ENCODE data around the gene CGN.
"Not testable (repeated sequence)": the region's sequence is repeated elsewhere in the genome, so short reads cannot be mapped to it uniquely, and the experiment has no call there.

Gene CGN

GRCh38 chr1:151502859-151503780 is 8.1 kb upstream of the CGN start:
- no peak for FAIRE-seq

- no peak for FAIRE-seq
Observed at GRCh38 chr1:151504252-151504651, 6.9 kb upstream of the CGN start.

GRCh38 chr1:151504759-151505158 is 6.4 kb upstream of the CGN start:
- FAIRE-seq: no peak

- FAIRE-seq: no peak
Observed at GRCh38 chr1:151508833-151509232, 2.4 kb upstream of the CGN start.

GRCh38 chr1:151509350-151510019 is 1.7 kb upstream of the CGN start:
- FAIRE-seq: no peak

GRCh38 chr1:151510020-151510405 is 1.2 kb upstream of the CGN start:
- FAIRE-seq: no peak

- FAIRE-seq: no peak
Observed at GRCh38 chr1:151510614-151510956, 602 bp upstream of the CGN start.

- FAIRE-seq: no peak
Observed at GRCh38 chr1:151511636-151512215, 539 bp downstream of the CGN start.

GRCh38 chr1:151512326-151512725 is 1.1 kb downstream of the CGN start:
- no peak for FAIRE-seq

- FAIRE-seq: no peak
Observed at GRCh38 chr1:151512801-151513625, 1.8 kb downstream of the CGN start.

- no peak for FAIRE-seq
Observed at GRCh38 chr1:151513626-151514121, 2.5 kb downstream of the CGN start.

- FAIRE-seq: no peak
Observed at GRCh38 chr1:151514366-151514765, 3.2 kb downstream of the CGN start.

- no peak for FAIRE-seq
Observed at GRCh38 chr1:151515265-151515664, 4.1 kb downstream of the CGN start.

- no peak for FAIRE-seq
Observed at GRCh38 chr1:151516031-151516511, 4.9 kb downstream of the CGN start.

GRCh38 chr1:151518431-151518830 is 7.2 kb downstream of the CGN start:
- FAIRE-seq: no peak

GRCh38 chr1:151518936-151519335 is 7.7 kb downstream of the CGN start:
- FAIRE-seq: no peak

- FAIRE-seq: no peak
Observed at GRCh38 chr1:151519667-151520066, 8.5 kb downstream of the CGN start.

GRCh38 chr1:151520359-151520758 is 9.2 kb downstream of the CGN start:
- FAIRE-seq: no peak

- not testable (repeated sequence) for FAIRE-seq
Observed at GRCh38 chr1:151522427-151522826, 11.2 kb downstream of the CGN start.

GRCh38 chr1:151523326-151523725 is 12.1 kb downstream of the CGN start:
- no peak for FAIRE-seq

- FAIRE-seq: no peak
Observed at GRCh38 chr1:151524736-151525135, 13.5 kb downstream of the CGN start.

GRCh38 chr1:151526735-151527525 is 15.7 kb downstream of the CGN start:
- no peak for FAIRE-seq

All from islet of Langerhans (tissue), 1 donor.